ENCODE results near the gene DAND5. TPM values are rescaled to one million over a fixed set of nuclear protein-coding genes. Genes with fewer than 3 reads are reported as not detected.

DAND5 gene
- total and polyA plus RNA-seq, 9 of the 15 experiments (the other 6 are each of a cell fraction or from before 2014, with no cell fraction given), result 0.22 to 0.83 (median 0.60) TPM

- TF ChIP-seq ZNF77 (CRISPR knock-in tag; IDR thresholded peaks at IDR 0.05) (no peak), GTF2B (IDR thresholded peaks at IDR 0.05; ENCODE audit: extremely low read depth, insufficient read length) (no peak), IRF9 (tag; IDR thresholded peaks at IDR 0.05) (no peak), SIN3B (IDR thresholded peaks at IDR 0.05; ENCODE audit: low read depth) (peak; percentile 96), NFIC (IDR thresholded peaks at IDR 0.05) (0 out of 2 replicates have a peak, but pooled peaks have one; percentile 31), FOXK1 (CRISPR knock-in tag; IDR thresholded peaks at IDR 0.05; ENCODE audit: borderline replicate concordance) (no peak), ZNF699 (CRISPR knock-in tag; IDR thresholded peaks at IDR 0.05; ENCODE audit: insufficient replicate concordance) (no peak), CREBBP (IDR thresholded peaks at IDR 0.05; ENCODE audit: low read depth, low read length) (no peak), KAT7 (CRISPR knock-in tag; IDR thresholded peaks at IDR 0.05; ENCODE audit: borderline replicate concordance) (peak; percentile 87), MED1 (CRISPR knock-in tag; IDR thresholded peaks at IDR 0.05; ENCODE audit: borderline replicate concordance) (no peak), CREB1 (IDR thresholded peaks at IDR 0.05) (no peak), CREB1 (CRISPR knock-in tag; IDR thresholded peaks at IDR 0.05) (no peak), FOXP1 (CRISPR knock-in tag; IDR thresholded peaks at IDR 0.05) (peak; percentile 31; the same call in 1 of the 2 replicates), PHB2 (IDR thresholded peaks at IDR 0.05; ENCODE audit: low read depth) (no peak), NONO (IDR thresholded peaks at IDR 0.05; ENCODE audit: low read depth in 2 of 2, low read length in 1 of 2) (peak; percentile 54 to 95; a peak in 2 of 4 replicates), SP1 (CRISPR knock-in tag; IDR thresholded peaks at IDR 0.05) (0 out of 2 replicates have a peak, but pooled peaks have one; percentile 13), ZFX (CRISPR knock-in tag; IDR thresholded peaks at IDR 0.05) (peak; percentile 89), MLX (CRISPR knock-in tag; conservative IDR thresholded peaks at IDR 0.05) (no peak), PKNOX1 (IDR thresholded peaks at IDR 0.05) (no peak), PRPF4 (IDR thresholded peaks at IDR 0.05; ENCODE audit: insufficient read depth, low read depth, low read length, poor library complexity, severe bottlenecking) (no peak), ATF4 (CRISPR knock-in tag; IDR thresholded peaks at IDR 0.05) (no peak), RFX5 (IDR thresholded peaks at IDR 0.05; ENCODE audit: low read depth, low read length) (no peak), SIX5 (IDR thresholded peaks at IDR 0.05; ENCODE audit: borderline replicate concordance in 1 of 2, insufficient read depth in 1 of 2, low read depth in 1 of 2, low read length in 2 of 2) (no peak), JUNB (CRISPR knock-in tag; conservative IDR thresholded peaks at IDR 0.05) (no peak)
Observed at GRCh38 chr19:12956446-12957388, 12.7 kb upstream of the DAND5 start, which contains the start of gene GADD45GIP1 (continued).

Measured in K562 (cell line).